ENCODE data around the gene EML3.

GRCh38 chr11:62599901-62600300, 12.7 kb downstream of the EML3 start:
- TF ChIP-seq CTCF (IDR thresholded peaks at IDR 0.05): no peak
- no peak for TF ChIP-seq POLR2A (IDR thresholded peaks at IDR 0.05)
